Common myeloid progenitor, CD34-positive (primary cell): Measurements from ENCODE around the gene PTX4.
A peak's percentile ranks its signal among the peaks of the same experiment; 100 is the strongest.

ENCODE experiments used
- CTCF ChIA-PET: fragments of 350-600 bp; sonication (Branson Sonifier 250); formaldehyde crosslinking; loops from one replicate; lab custom pipeline; 2021; ENCODE audit warnings: antibody characterized with exemption; lab: Charles Lee
- POLR2A ChIA-PET: fragments of 350-600 bp; sonication (Branson Sonifier 250); formaldehyde crosslinking; loops from one replicate; lab custom pipeline; 2021; ENCODE audit warnings: antibody characterized with exemption; lab: Charles Lee
- DNase-seq, 3 donors: peaks; one replicate each; pipeline versions ENCODE4 v3.0.0 to v3.0.0-alpha.2; 2013
- H3K27ac ChIP-seq, 2 experiments: 1 replicate in 1 of 2; 2 replicates in 1 of 2; pipeline ENCODE4 v1.7.0; 2013; ENCODE audit warnings: inconsistent platforms in 2 of 2, low read length in 2 of 2, mild to moderate bottlenecking in 2 of 2, low read depth in 1 of 2, moderate library complexity in 1 of 2; ENCODE audit not compliant: severe bottlenecking in 2 of 2, insufficient read depth in 1 of 2, poor library complexity in 1 of 2
- H3K27me3 ChIP-seq, 5 experiments: replicated peaks in 2 of 5; 1 replicate in 3 of 5; 2 replicates in 2 of 5; pipeline versions ENCODE4 v1.6.1 to v1.7.0; 2013; ENCODE audit warnings: low read length in 4 of 5, mild to moderate bottlenecking in 2 of 5, moderate library complexity in 2 of 5, inconsistent platforms in 1 of 5; ENCODE audit not compliant: insufficient read depth in 5 of 5, control insufficient read depth in 4 of 5
- H3K36me3 ChIP-seq, 4 experiments: 1 replicate in 2 of 4; 2 replicates in 2 of 4; pipeline versions ENCODE4 v1.6.1 to v1.7.0; 2013; ENCODE audit warnings: low read length in 3 of 4, control low read depth in 1 of 4, mild to moderate bottlenecking in 1 of 4; ENCODE audit not compliant: control insufficient read depth in 4 of 4, insufficient read depth in 4 of 4
- H3K4me1 ChIP-seq, 4 experiments: 1 replicate in 3 of 4; 2 replicates in 1 of 4; pipeline versions ENCODE4 v1.6.1 to v1.7.1; 2013; ENCODE audit warnings: low read length in 3 of 4, mild to moderate bottlenecking in 3 of 4, control low read depth in 1 of 4, inconsistent platforms in 1 of 4, moderate library complexity in 1 of 4; ENCODE audit not compliant: control insufficient read depth in 4 of 4, insufficient read depth in 4 of 4; ENCODE audit errors: control extremely low read depth in 1 of 4
- H3K4me3 ChIP-seq, 7 experiments: 1 replicate in 4 of 7; 2 replicates in 3 of 7; pipeline versions ENCODE4 v1.5.1 to v1.7.0; 2013; ENCODE audit warnings: mild to moderate bottlenecking in 7 of 7, low read length in 6 of 7, moderate library complexity in 6 of 7, inconsistent platforms in 2 of 7, low read depth in 2 of 7, control low read depth in 1 of 7; ENCODE audit not compliant: insufficient read depth in 4 of 7, control insufficient read depth in 1 of 7; ENCODE audit errors: extremely low read depth in 1 of 7
- H3K9me3 ChIP-seq, 5 experiments: 1 replicate in 4 of 5; 2 replicates in 1 of 5; pipeline versions ENCODE4 v1.6.1 to v1.7.1; 2013; ENCODE audit warnings: low read length in 4 of 5, mild to moderate bottlenecking in 2 of 5, inconsistent platforms in 1 of 5, low read depth in 1 of 5, moderate library complexity in 1 of 5; ENCODE audit not compliant: control insufficient read depth in 4 of 5, insufficient read depth in 2 of 5; ENCODE audit errors: control extremely low read depth in 1 of 5
- WGBS: methylation state at CpG from one replicate; pipeline ENCODE4 v1.1.5; 2013; ENCODE audit not compliant: insufficient coverage; 5-methylcytosine and 5-hydroxymethylcytosine counted together

The PTX4 gene

GRCh38 chr16:1530349-1530882 is 41.7 kb upstream of the PTX4 start:
- Histone ChIP-seq H3K27ac (no peak overlapping the region), H3K9me3 (no peaks in the 10 kb centered on the region), H3K36me3 (no peaks in the 10 kb centered on the region), H3K27me3 (no peaks in the 10 kb centered on the region), H3K4me3 (no peak overlapping the region), H3K4me1 (peaks cover 6 to 51% (median 45%) of the 10 kb centered on the region in 4 experiments)
- WGBS, result 98% methylated on average over 27 of the region's 27 CpGs
- no peak for DNase-seq
- ChIA-PET CTCF (interaction anchor here (1.7 kb wide), 1 partner anchor 8 kb away, joined by 7 read pairs; no protein-coding TSS in a partner anchor), POLR2A (no interaction called here)

GRCh38 chr16:1528921-1529537 is 40.3 kb upstream of the PTX4 start:
- ChIA-PET POLR2A (no interaction called here), CTCF (interaction anchor here (1.7 kb wide), 1 partner anchor 9 kb away, joined by 7 read pairs; no protein-coding TSS in a partner anchor)
- 93% methylated on average over 23 of the region's 29 CpGs for WGBS
- no peak overlapping the region for H3K27ac ChIP-seq
- H3K4me3 ChIP-seq, result no peak overlapping the region
- peaks cover 0 to 37% (median 31%) of the 10 kb centered on the region in 4 experiments for H3K4me1 ChIP-seq
- DNase-seq, result no peak
- no peaks in the 10 kb centered on the region for H3K27me3 ChIP-seq
- no peaks in the 10 kb centered on the region for H3K9me3 ChIP-seq
- H3K36me3 ChIP-seq, result peaks cover 0 to under 1% (median 0%) of the 10 kb centered on the region in 4 experiments

GRCh38 chr16:1527836-1528811 is 39.4 kb upstream of the PTX4 start:
- H3K27ac ChIP-seq, result no peak overlapping the region
- H3K36me3 ChIP-seq, result peaks cover 0 to 7% (median 6%) of the 10 kb centered on the region in 4 experiments
- peak in 2 of 3 donors; percentile 50 to 57 for DNase-seq
- WGBS, result 64% methylated on average over 37 of the region's 42 CpGs
- H3K27me3 ChIP-seq, result no peaks in the 10 kb centered on the region
- ChIA-PET CTCF (interaction anchor here (0.8 to 1.7 kb wide), 3 partner anchors 9 to 10 kb away, joined by 3 to 7 read pairs (median 7); no protein-coding TSS in a partner anchor), POLR2A (interaction anchor here (0.8 to 0.9 kb wide), 2 partner anchors 17 to 422 kb away, joined by 3 read pairs; no protein-coding TSS in a partner anchor)
- no peaks in the 10 kb centered on the region for H3K9me3 ChIP-seq
- H3K4me3 ChIP-seq, result no peak overlapping the region
- H3K4me1 ChIP-seq, result peaks cover 0 to 28% (median 22%) of the 10 kb centered on the region in 4 experiments

GRCh38 chr16:1526608-1527555 is 38.1 kb upstream of the PTX4 start:
- CTCF ChIA-PET, result interaction anchor here (0.8 to 1.3 kb wide), 2 partner anchors 8 to 12 kb away, joined by 3 to 7 read pairs; no protein-coding TSS in a partner anchor
- POLR2A ChIA-PET, result interaction anchor here (0.8 kb wide), 1 partner anchor 421 kb away, joined by 3 read pairs; no protein-coding TSS in a partner anchor

GRCh38 chr16:1525871-1526607 is 37.3 kb upstream of the PTX4 start:
- 89% methylated on average over 33 of the region's 44 CpGs for WGBS

More at GRCh38 chr16:1526608-1527555, 38.1 kb upstream of the PTX4 start:
- 63% methylated on average over 24 of the region's 38 CpGs for WGBS
- peak in 1 of 3 donors; percentile 22 for DNase-seq
- Histone ChIP-seq H3K9me3 (no peaks in the 10 kb centered on the region), H3K4me1 (peaks cover 0 to 24% (median 20%) of the 10 kb centered on the region in 4 experiments), H3K27me3 (no peaks in the 10 kb centered on the region), H3K4me3 (peak overlapping the region in 1 of 7 experiments; percentile 42), H3K36me3 (peaks cover 0 to 10% (median 7%) of the 10 kb centered on the region in 4 experiments), H3K27ac (no peak overlapping the region)

More at GRCh38 chr16:1525871-1526607, 37.3 kb upstream of the PTX4 start:
- ChIA-PET CTCF (no interaction called here), POLR2A (no interaction called here)
- Histone ChIP-seq H3K9me3 (no peaks in the 10 kb centered on the region), H3K4me3 (no peak overlapping the region), H3K27me3 (no peaks in the 10 kb centered on the region), H3K27ac (no peak overlapping the region), H3K4me1 (peaks cover 0 to 24% (median 20%) of the 10 kb centered on the region in 4 experiments), H3K36me3 (peaks cover 0 to 10% (median 7%) of the 10 kb centered on the region in 4 experiments)
- no peak for DNase-seq
